Skeletal muscle tissue (tissue), 4 donors: ENCODE measurements around the gene SMNDC1. TPM values are rescaled to one million over a fixed set of nuclear protein-coding genes. Genes with fewer than 3 reads are reported as not detected.

Experiments used
- H3K27ac ChIP-seq: one replicate; pipeline ENCODE4 v1.7.0; 2013; ENCODE audit warnings: mild to moderate bottlenecking, low read depth, low read length, inconsistent platforms
- H3K27me3 ChIP-seq, 3 donors: one replicate each; pipeline ENCODE4 v1.7.0; 2013; ENCODE audit warnings: low read length in 3 of 3; ENCODE audit not compliant: control insufficient read depth in 3 of 3, insufficient read depth in 3 of 3
- H3K36me3 ChIP-seq, 3 donors: one replicate each; pipeline ENCODE4 v1.7.0; 2013; ENCODE audit warnings: low read length in 3 of 3; ENCODE audit not compliant: control insufficient read depth in 3 of 3, insufficient read depth in 3 of 3
- H3K4me1 ChIP-seq, 3 donors: one replicate each; pipeline ENCODE4 v1.7.0; 2013; ENCODE audit warnings: low read length in 3 of 3, mild to moderate bottlenecking in 3 of 3; ENCODE audit not compliant: control insufficient read depth in 3 of 3, insufficient read depth in 3 of 3
- H3K4me3 ChIP-seq, 3 donors: one replicate each; pipeline ENCODE4 v1.7.0; 2013; ENCODE audit warnings: low read length in 3 of 3
- H3K9ac ChIP-seq, 3 donors: one replicate each; pipeline ENCODE4 v1.7.0; 2013; ENCODE audit warnings: low read length in 3 of 3, mild to moderate bottlenecking in 3 of 3, moderate library complexity in 2 of 3, low read depth in 1 of 3
- H3K9me3 ChIP-seq, 3 donors: one replicate each; pipeline ENCODE4 v1.7.0; 2013; ENCODE audit warnings: low read length in 3 of 3; ENCODE audit not compliant: control insufficient read depth in 3 of 3
- total RNA-seq: library from RNA; depleted of rRNA; stranded (reverse); fragments of >200 nt; gene quantifications from one replicate; pipeline ENCODE4 v1.2.3, GENCODE V29; 2014
- donor health status: Osteomylitis.

The SMNDC1 gene
- 14.1 TPM for total RNA-seq

DNA sequence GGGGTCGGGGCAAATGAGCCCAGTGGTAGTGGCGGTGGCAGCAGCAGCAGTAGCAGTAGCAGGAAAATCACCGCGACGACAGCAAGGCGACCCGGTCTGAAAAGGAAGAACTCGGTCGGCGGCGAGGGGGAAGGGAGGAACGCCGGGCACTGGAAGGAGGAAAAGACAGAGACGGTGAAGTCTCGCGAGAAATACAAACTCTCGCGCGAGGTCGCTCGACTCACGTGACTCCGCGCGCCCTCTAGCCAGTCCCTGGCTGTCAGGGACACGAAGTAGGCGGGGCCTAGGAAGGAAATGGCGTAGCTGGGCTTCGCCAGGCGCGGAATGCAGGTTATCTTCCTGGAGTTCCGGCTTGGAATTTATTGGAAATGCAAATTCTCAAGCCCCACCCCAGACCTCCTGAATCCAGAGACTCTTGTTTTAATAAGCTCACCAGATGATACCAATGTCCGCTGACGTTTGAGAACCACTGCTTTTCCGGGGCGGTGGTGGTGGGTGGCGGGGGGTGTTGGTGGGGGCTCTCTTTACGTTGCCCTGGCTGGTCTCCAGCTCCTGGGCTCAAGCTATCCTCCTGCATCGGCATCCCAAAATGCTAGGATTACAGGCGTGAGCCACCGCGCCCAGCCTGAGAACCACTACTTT, at the start of gene SMNDC1:
Gene SMNDC1 (minus strand): TSS at position 141 of the 642 bp plus-strand sequence. CDS start 1,333 bp downstream, outside the sequence.
- peak within 1 kb of the TSS; percentile 87 for H3K27ac ChIP-seq
- H3K4me3 ChIP-seq, result peak within 1 kb of the TSS; percentile 78 to 95 (median 79)
- peaks cover 16 to 35% (median 21%) of the 10 kb centered on the region in 3 donors for H3K4me1 ChIP-seq
- peak within 1 kb of the TSS; percentile 87 to 94 (median 92) for H3K9ac ChIP-seq
- no peaks in the 10 kb centered on the region for H3K27me3 ChIP-seq
- no peaks in the 10 kb centered on the region for H3K9me3 ChIP-seq
- H3K36me3 ChIP-seq, result peaks cover 7 to 19% (median 12%) of the 10 kb centered on the region in 3 donors

GRCh38 chr10:110354322-110354766, 49.6 kb upstream of the SMNDC1 start:
- no peak overlapping the region for H3K27ac ChIP-seq
- H3K9me3 ChIP-seq, result no peaks in the 10 kb centered on the region
- H3K27me3 ChIP-seq, result peaks cover 7 to 25% (median 9%) of the 10 kb centered on the region in 3 donors
- no peaks in the 10 kb centered on the region for H3K36me3 ChIP-seq
- H3K4me1 ChIP-seq, result peaks cover 2 to 9% (median 7%) of the 10 kb centered on the region in 3 donors
- H3K9ac ChIP-seq, result no peak overlapping the region
- no peak overlapping the region for H3K4me3 ChIP-seq

- Histone ChIP-seq H3K9ac (no peak overlapping the region), H3K36me3 (no peaks in the 10 kb centered on the region), H3K27ac (no peak overlapping the region), H3K4me3 (no peak overlapping the region), H3K27me3 (peaks cover 7 to 19% (median 9%) of the 10 kb centered on the region in 3 donors), H3K9me3 (no peaks in the 10 kb centered on the region), H3K4me1 (peaks cover 2 to 9% (median 7%) of the 10 kb centered on the region in 3 donors)
Observed at GRCh38 chr10:110353244-110354119, 48.8 kb upstream of the SMNDC1 start.

DNA sequence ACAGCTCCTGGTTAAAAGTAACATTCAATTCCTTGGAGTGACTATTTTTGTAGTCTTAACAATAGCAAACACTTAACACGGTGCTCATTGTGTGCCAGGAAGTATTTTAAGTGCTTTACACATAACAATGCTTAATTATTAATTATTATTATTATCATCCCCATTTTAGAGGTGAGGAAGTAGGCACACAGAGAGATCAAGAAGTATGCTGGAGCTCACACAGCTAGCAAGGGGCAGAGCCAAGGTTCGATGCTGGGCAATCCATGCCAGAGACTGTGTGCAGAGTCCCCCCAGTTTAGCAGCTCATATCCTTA, 48.2 kb upstream of the SMNDC1 start:
- H3K4me1 ChIP-seq, result peaks cover 2 to 9% (median 7%) of the 10 kb centered on the region in 3 donors
- peaks cover 7 to 14% (median 9%) of the 10 kb centered on the region in 3 donors for H3K27me3 ChIP-seq
- no peaks in the 10 kb centered on the region for H3K36me3 ChIP-seq
- no peak overlapping the region for H3K27ac ChIP-seq
- no peaks in the 10 kb centered on the region for H3K9me3 ChIP-seq
- H3K9ac ChIP-seq, result no peak overlapping the region
- H3K4me3 ChIP-seq, result no peak overlapping the region

DNA sequence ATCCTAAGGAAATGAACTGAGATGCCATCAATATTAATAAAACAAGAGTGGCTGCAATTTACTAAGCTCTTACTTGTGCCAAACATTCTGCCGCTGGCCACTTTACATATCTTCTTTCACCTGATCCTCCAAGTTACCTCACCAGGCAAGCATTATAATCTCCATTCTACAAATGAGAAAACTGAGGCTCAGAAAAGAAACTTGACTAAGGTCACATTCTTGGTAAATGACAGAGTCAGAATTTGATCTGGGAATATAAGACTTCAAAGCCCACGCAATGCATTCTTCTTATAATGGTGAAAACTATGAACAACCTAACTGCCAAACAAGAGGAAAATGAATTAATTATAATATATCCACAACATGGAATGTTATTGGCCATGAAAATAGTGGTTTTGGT, 46.1 kb upstream of the SMNDC1 start:
- no peak overlapping the region for H3K27ac ChIP-seq
- H3K4me3 ChIP-seq, result no peak overlapping the region
- peaks cover 0 to 7% (median 6%) of the 10 kb centered on the region in 3 donors for H3K4me1 ChIP-seq
- no peaks in the 10 kb centered on the region for H3K9me3 ChIP-seq
- peaks cover 6 to 11% (median 7%) of the 10 kb centered on the region in 3 donors for H3K27me3 ChIP-seq
- H3K9ac ChIP-seq, result no peak overlapping the region
- no peaks in the 10 kb centered on the region for H3K36me3 ChIP-seq

GRCh38 chr10:110349831-110350230, 45.1 kb upstream of the SMNDC1 start:
- peaks cover 6 to 11% (median 7%) of the 10 kb centered on the region in 3 donors for H3K27me3 ChIP-seq
- H3K36me3 ChIP-seq, result no peaks in the 10 kb centered on the region
- no peak overlapping the region for H3K27ac ChIP-seq
- H3K9me3 ChIP-seq, result no peaks in the 10 kb centered on the region
- H3K9ac ChIP-seq, result no peak overlapping the region
- peaks cover 0 to 12% (median 9%) of the 10 kb centered on the region in 3 donors for H3K4me1 ChIP-seq
- no peak overlapping the region for H3K4me3 ChIP-seq

GRCh38 chr10:110349386-110349785, 44.7 kb upstream of the SMNDC1 start:
- Histone ChIP-seq H3K27ac (no peak overlapping the region), H3K9me3 (no peaks in the 10 kb centered on the region), H3K36me3 (no peaks in the 10 kb centered on the region), H3K27me3 (peaks cover 6 to 10% (median 7%) of the 10 kb centered on the region in 3 donors), H3K9ac (no peak overlapping the region), H3K4me1 (peaks cover 0 to 12% (median 11%) of the 10 kb centered on the region in 3 donors), H3K4me3 (no peak overlapping the region)

DNA sequence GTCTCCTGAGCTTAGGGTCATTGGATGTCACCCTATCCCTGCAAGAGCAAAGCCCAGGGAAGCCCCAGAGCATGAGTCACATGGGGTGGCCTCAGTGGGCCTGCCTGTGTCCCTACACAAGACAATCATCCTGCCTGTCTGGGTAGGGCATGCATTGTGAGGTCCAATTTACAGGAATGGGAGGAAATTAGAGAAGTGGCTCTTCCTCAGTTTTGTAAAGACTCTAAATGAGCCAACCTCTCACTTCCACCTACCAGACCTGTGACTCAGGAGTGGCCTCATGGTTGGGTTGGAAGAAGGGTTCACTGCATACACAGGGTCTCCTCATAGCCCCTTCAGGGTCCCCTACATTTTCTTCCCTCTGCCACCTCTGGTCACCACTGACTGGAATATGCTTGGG, 43.6 kb upstream of the SMNDC1 start:
- H3K36me3 ChIP-seq, result no peaks in the 10 kb centered on the region
- H3K9me3 ChIP-seq, result no peaks in the 10 kb centered on the region
- no peak overlapping the region for H3K27ac ChIP-seq

GRCh38 chr10:110346914-110347313, 42.2 kb upstream of the SMNDC1 start:
- Histone ChIP-seq H3K27ac (no peak overlapping the region), H3K9me3 (no peaks in the 10 kb centered on the region), H3K4me3 (no peak overlapping the region), H3K27me3 (peaks cover 1 to 3% (median 2%) of the 10 kb centered on the region in 3 donors), H3K36me3 (no peaks in the 10 kb centered on the region), H3K4me1 (peaks cover 4 to 13% (median 11%) of the 10 kb centered on the region in 3 donors), H3K9ac (no peak overlapping the region)

More for the DNA sequence above, 43.6 kb upstream of the SMNDC1 start:
- Histone ChIP-seq H3K9ac (no peak overlapping the region), H3K4me3 (no peak overlapping the region), H3K27me3 (peaks cover 2 to 7% (median 7%) of the 10 kb centered on the region in 3 donors), H3K4me1 (peaks cover 4 to 13% (median 11%) of the 10 kb centered on the region in 3 donors)

DNA sequence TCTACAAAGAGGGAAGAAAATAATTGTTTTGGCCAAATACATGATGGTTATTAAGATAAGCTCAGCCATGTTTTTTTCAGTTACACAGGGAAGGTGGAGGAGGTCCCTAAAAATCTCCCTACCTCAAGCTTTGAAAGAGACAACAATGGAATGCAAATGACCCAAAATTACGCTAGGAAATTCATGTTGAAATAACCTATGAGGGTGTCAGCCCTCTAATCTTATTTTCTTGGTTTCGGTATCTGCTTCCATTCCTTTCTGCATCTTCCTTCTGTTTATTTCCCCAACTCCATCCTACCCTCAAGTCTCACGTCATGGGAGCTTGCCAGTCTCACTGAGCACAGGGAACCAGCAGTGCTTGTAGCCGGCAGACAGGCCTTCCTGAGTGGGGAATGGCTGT, 40.6 kb upstream of the SMNDC1 start:
- Histone ChIP-seq H3K27me3 (peaks cover 0 to 3% (median 0%) of the 10 kb centered on the region in 3 donors), H3K27ac (no peak overlapping the region), H3K4me3 (no peak overlapping the region), H3K36me3 (no peaks in the 10 kb centered on the region), H3K9ac (no peak overlapping the region), H3K9me3 (no peaks in the 10 kb centered on the region), H3K4me1 (peaks cover 4 to 13% (median 11%) of the 10 kb centered on the region in 3 donors)
